ENCODE results near the gene UGT1A3.

DNA sequence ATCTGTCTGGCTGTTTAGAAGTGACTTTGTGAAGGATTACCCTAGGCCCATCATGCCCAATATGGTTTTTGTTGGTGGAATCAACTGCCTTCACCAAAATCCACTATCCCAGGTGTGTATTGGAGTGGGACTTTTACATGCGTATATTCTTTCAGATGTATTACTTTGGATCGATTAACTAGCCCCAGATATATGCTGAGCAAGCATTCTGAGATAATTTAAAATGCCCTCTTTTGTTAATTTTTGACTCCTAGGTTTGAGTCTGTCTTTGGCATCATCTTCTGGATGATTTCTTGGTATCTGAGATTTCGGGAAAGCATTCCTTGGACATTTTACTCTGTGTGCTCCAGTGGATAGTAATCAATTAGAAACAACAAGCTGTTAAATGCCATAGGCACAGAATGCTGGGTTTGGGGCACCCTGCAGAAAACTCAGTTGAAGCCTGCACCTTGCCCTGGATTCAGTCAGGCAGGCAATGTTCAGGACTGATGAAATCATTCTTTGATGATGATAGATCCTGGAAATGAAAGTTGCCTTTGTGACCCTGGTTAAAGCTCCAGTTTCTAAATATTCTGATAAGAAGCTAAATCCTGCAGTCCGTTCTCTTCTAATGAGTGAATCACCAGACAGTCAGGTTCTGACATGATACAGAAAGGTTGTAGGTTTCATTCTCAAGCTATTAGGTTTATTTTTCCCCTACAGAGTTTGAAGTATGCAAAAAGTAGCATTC, 32.4 kb downstream of the UGT1A3 start:
- TF ChIP-seq, protein P1, sequence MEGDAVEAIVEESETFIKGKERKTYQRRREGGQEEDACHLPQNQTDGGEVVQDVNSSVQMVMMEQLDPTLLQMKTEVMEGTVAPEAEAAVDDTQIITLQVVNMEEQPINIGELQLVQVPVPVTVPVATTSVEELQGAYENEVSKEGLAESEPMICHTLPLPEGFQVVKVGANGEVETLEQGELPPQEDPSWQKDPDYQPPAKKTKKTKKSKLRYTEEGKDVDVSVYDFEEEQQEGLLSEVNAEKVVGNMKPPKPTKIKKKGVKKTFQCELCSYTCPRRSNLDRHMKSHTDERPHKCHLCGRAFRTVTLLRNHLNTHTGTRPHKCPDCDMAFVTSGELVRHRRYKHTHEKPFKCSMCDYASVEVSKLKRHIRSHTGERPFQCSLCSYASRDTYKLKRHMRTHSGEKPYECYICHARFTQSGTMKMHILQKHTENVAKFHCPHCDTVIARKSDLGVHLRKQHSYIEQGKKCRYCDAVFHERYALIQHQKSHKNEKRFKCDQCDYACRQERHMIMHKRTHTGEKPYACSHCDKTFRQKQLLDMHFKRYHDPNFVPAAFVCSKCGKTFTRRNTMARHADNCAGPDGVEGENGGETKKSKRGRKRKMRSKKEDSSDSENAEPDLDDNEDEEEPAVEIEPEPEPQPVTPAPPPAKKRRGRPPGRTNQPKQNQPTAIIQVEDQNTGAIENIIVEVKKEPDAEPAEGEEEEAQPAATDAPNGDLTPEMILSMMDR (IDR thresholded peaks at IDR 0.05; ENCODE audit: insufficient read depth, low read length), result no peak
- TF ChIP-seq POLR2AphosphoS5 (IDR thresholded peaks at IDR 0.05; ENCODE audit: low read depth) (no peak), SPI1 (IDR thresholded peaks at IDR 0.05; ENCODE audit: borderline replicate concordance, low read depth) (no peak)
- TF ChIP-seq, protein P2, sequence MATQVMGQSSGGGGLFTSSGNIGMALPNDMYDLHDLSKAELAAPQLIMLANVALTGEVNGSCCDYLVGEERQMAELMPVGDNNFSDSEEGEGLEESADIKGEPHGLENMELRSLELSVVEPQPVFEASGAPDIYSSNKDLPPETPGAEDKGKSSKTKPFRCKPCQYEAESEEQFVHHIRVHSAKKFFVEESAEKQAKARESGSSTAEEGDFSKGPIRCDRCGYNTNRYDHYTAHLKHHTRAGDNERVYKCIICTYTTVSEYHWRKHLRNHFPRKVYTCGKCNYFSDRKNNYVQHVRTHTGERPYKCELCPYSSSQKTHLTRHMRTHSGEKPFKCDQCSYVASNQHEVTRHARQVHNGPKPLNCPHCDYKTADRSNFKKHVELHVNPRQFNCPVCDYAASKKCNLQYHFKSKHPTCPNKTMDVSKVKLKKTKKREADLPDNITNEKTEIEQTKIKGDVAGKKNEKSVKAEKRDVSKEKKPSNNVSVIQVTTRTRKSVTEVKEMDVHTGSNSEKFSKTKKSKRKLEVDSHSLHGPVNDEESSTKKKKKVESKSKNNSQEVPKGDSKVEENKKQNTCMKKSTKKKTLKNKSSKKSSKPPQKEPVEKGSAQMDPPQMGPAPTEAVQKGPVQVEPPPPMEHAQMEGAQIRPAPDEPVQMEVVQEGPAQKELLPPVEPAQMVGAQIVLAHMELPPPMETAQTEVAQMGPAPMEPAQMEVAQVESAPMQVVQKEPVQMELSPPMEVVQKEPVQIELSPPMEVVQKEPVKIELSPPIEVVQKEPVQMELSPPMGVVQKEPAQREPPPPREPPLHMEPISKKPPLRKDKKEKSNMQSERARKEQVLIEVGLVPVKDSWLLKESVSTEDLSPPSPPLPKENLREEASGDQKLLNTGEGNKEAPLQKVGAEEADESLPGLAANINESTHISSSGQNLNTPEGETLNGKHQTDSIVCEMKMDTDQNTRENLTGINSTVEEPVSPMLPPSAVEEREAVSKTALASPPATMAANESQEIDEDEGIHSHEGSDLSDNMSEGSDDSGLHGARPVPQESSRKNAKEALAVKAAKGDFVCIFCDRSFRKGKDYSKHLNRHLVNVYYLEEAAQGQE (IDR thresholded peaks at IDR 0.05; ENCODE audit: insufficient replicate concordance, low read depth), result no peak
